ENCODE results near the gene CDADC1.

- TF ChIP-seq, protein P1, sequence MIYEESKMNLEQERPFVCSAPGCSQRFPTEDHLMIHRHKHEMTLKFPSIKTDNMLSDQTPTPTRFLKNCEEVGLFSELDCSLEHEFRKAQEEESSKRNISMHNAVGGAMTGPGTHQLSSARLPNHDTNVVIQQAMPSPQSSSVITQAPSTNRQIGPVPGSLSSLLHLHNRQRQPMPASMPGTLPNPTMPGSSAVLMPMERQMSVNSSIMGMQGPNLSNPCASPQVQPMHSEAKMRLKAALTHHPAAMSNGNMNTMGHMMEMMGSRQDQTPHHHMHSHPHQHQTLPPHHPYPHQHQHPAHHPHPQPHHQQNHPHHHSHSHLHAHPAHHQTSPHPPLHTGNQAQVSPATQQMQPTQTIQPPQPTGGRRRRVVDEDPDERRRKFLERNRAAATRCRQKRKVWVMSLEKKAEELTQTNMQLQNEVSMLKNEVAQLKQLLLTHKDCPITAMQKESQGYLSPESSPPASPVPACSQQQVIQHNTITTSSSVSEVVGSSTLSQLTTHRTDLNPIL (CRISPR knock-in tag; IDR thresholded peaks at IDR 0.05; ENCODE audit: low read depth): no peak
- TF ChIP-seq ZNF70 (CRISPR knock-in tag; IDR thresholded peaks at IDR 0.05): no peak
- no peak for TF ChIP-seq GLIS3 (CRISPR knock-in tag; IDR thresholded peaks at IDR 0.05)
Observed at GRCh38 chr13:49210669-49211068, 37.1 kb upstream of the CDADC1 start.
